GM18505 (cell line): Measurements from ENCODE around the gene AADACL4.

Experiments
- ATAC-seq: cut with Tn5 transposase; IDR thresholded peaks from one replicate; pipeline ENCODE4 v1.9.1; 2021; ENCODE audit not compliant: unreplicated experiment
- POLR2A ChIP-seq: IDR thresholded peaks from 4 replicates; pipeline ENCODE4 v1.6.1; 2011; ENCODE audit warnings: borderline replicate concordance; ENCODE audit not compliant: insufficient read depth, insufficient read length; ENCODE audit errors: extremely low read depth

Gene AADACL4

GRCh38 chr1:12616709-12617373, 27.0 kb upstream of the AADACL4 start:
- no peak for TF ChIP-seq POLR2A
- no peak for ATAC-seq

- no peak for TF ChIP-seq POLR2A
- ATAC-seq = no peak
Observed at GRCh38 chr1:12617511-12617900, 26.4 kb upstream of the AADACL4 start.

- no peak for ATAC-seq
- no peak for TF ChIP-seq POLR2A
Observed at GRCh38 chr1:12617901-12618660, 25.8 kb upstream of the AADACL4 start, which contains the start of gene DHRS3. Gene DHRS3, minus strand, starts transcription at chr1:12618210. Its CDS starts 862 bp downstream, at chr1:12617348.

- no peak for TF ChIP-seq POLR2A
- ATAC-seq = no peak
Observed at GRCh38 chr1:12618661-12618964, 25.3 kb upstream of the AADACL4 start.

- TF ChIP-seq POLR2A = no peak
- no peak for ATAC-seq
Observed at GRCh38 chr1:12618965-12619791, 24.7 kb upstream of the AADACL4 start.

GRCh38 chr1:12619792-12620487, 23.9 kb upstream of the AADACL4 start:
- TF ChIP-seq POLR2A = no peak
- ATAC-seq = no peak

- TF ChIP-seq POLR2A = no peak
- no peak for ATAC-seq
Observed at GRCh38 chr1:12620488-12620865, 23.4 kb upstream of the AADACL4 start.

- no peak for ATAC-seq
- TF ChIP-seq POLR2A = no peak
Observed at GRCh38 chr1:12620931-12621330, 23.0 kb upstream of the AADACL4 start.

GRCh38 chr1:12621346-12622335, 22.2 kb upstream of the AADACL4 start:
- ATAC-seq = no peak

GRCh38 chr1:12622506-12622905, 21.4 kb upstream of the AADACL4 start:
- ATAC-seq = no peak
- no peak for TF ChIP-seq POLR2A

More at GRCh38 chr1:12621346-12622335, 22.2 kb upstream of the AADACL4 start:
- TF ChIP-seq POLR2A = no peak

GRCh38 chr1:12625276-12625675, 18.6 kb upstream of the AADACL4 start:
- ATAC-seq = no peak
- TF ChIP-seq POLR2A = no peak

- TF ChIP-seq POLR2A = no peak
- no peak for ATAC-seq
Observed at GRCh38 chr1:12626888-12627287, 17.0 kb upstream of the AADACL4 start.
